K562 (cell line): ENCODE measurements around the gene WBP1. TPM values are rescaled to one million over a fixed set of nuclear protein-coding genes. Genes with fewer than 3 reads are reported as not detected.
A peak's percentile ranks its signal among the peaks of the same experiment; 100 is the strongest.

Experiments
- ATAC-seq: fragments of 200-7000 bp; cut with Tn5 transposase; 3 replicates; pipeline ENCODE4 v1.9.1; 2020; ENCODE audit warnings: moderate library complexity
- BruUV-seq: library from RNA; stranded (reverse); fragments of 400-500 nt; replicated peaks from 2 replicates; lab custom pipeline; 2021; lab: Mats Ljungman, UMichigan
- CTCF ChIA-PET: fragments of 300-600 bp; formaldehyde crosslinking; extraction: SDS; loops from one replicate; lab custom pipeline; 2021; ENCODE audit warnings: low intra/inter-chr PET ratio; lab: Yijun Ruan, JAX
- POLR2A ChIA-PET: fragments of 300-600, 350-650 bp; sonication (Branson Sonifier 250); formaldehyde crosslinking; extraction: SDS; loops from one replicate; lab custom pipeline; 2021; ENCODE audit warnings: antibody characterized with exemption, inconsistent platforms; lab: Yijun Ruan, JAX
- DNase-seq, 4 experiments: peaks; one replicate each; pipeline versions ENCODE4 v3.0.0 to v3.0.0-alpha.2; 2011 to 2018; ENCODE audit warnings: low spot score in 3 of 4, mixed read lengths in 3 of 4; ENCODE audit errors: extremely low read depth in 1 of 4
- FAIRE-seq: peaks from 2 replicates; lab custom pipeline; 2011; peaks lifted over from hg19 to GRCh38; lab: Jason Lieb, UNC
- H2AFZ ChIP-seq: 2 replicates; pipeline ENCODE4 v1.6.0; 2011; ENCODE audit warnings: low read depth, low read length, control low read depth, inconsistent platforms
- H3K27ac ChIP-seq: fragments of 200-600 bp; 3 replicates; pipeline ENCODE4 v1.8.0; 2011; ENCODE audit warnings: low read depth, mild to moderate bottlenecking, control low read depth, inconsistent platforms, low read length, moderate library complexity, mixed read lengths; ENCODE audit errors: extremely low read depth
- H3K27me3 ChIP-seq, 2 experiments: fragments of 300-600 bp in 1 of 2; 2 replicates in 1 of 2; 3 replicates in 1 of 2; pipeline versions ENCODE4 v1.6.0 to v1.8.0; 2011; ENCODE audit warnings: inconsistent platforms in 2 of 2, low read length in 2 of 2, mild to moderate bottlenecking in 1 of 2, mixed read lengths in 1 of 2, moderate library complexity in 1 of 2; ENCODE audit not compliant: control insufficient read depth in 2 of 2, insufficient read depth in 2 of 2
- H3K36me3 ChIP-seq: fragments of 300-600 bp; 3 replicates; pipeline ENCODE4 v1.8.0; 2011; ENCODE audit warnings: mild to moderate bottlenecking, low read length, inconsistent platforms; ENCODE audit not compliant: control insufficient read depth, insufficient read depth
- H3K4me1 ChIP-seq, 2 experiments: fragments of 200-600 bp in 1 of 2; replicated peaks in 1 of 2; 2 replicates in 1 of 2; 3 replicates in 1 of 2; pipeline versions ENCODE4 v1.5.1 to v1.8.0; 2011; ENCODE audit warnings: inconsistent platforms in 2 of 2, low read length in 2 of 2, mild to moderate bottlenecking in 1 of 2, mixed read lengths in 1 of 2, moderate library complexity in 1 of 2; ENCODE audit not compliant: control insufficient read depth in 2 of 2, insufficient read depth in 2 of 2
- H3K4me2 ChIP-seq: 2 replicates; pipeline ENCODE4 v1.6.1; 2011; ENCODE audit warnings: low read length, control low read depth, inconsistent platforms, mixed read lengths; ENCODE audit not compliant: insufficient read depth
- H3K4me3 ChIP-seq: fragments of 200-600 bp; sonication (generic), shearing (Covaris generic); 2 replicates; pipeline ENCODE4 v1.5.1; 2016; ENCODE audit warnings: control low read depth, inconsistent platforms
- H3K79me2 ChIP-seq: fragments of 200-600 bp; 3 replicates; pipeline ENCODE4 v1.8.0; 2011; ENCODE audit warnings: low read length, inconsistent platforms; ENCODE audit not compliant: control insufficient read depth, insufficient read depth
- H3K9ac ChIP-seq, 2 experiments: 2 replicates each; pipeline versions ENCODE4 v1.6.0 to v1.6.1; 2011; ENCODE audit warnings: low read depth in 2 of 2, low read length in 2 of 2, control low read depth in 1 of 2, inconsistent platforms in 1 of 2, mild to moderate bottlenecking in 1 of 2, mixed read lengths in 1 of 2; ENCODE audit not compliant: insufficient read depth in 1 of 2
- H3K9me1 ChIP-seq: one replicate; pipeline ENCODE4 v1.6.0; 2011; ENCODE audit warnings: inconsistent platforms, mild to moderate bottlenecking, low read length, moderate library complexity; ENCODE audit not compliant: control insufficient read depth, insufficient read depth
- H3K9me3 ChIP-seq: replicated peaks from 2 replicates; pipeline ENCODE4 v1.5.1; 2011; ENCODE audit warnings: low read depth, low read length, inconsistent platforms; ENCODE audit not compliant: control insufficient read depth, insufficient read depth
- H4K20me1 ChIP-seq: replicated peaks from 2 replicates; pipeline ENCODE4 v1.6.1; 2011; ENCODE audit warnings: low read length, inconsistent platforms, mixed read lengths; ENCODE audit not compliant: control insufficient read depth, insufficient read depth
- CBX1 ChIP-seq: sonication (generic); IDR thresholded peaks from 2 replicates; pipeline ENCODE4 v1.6.1; 2016; ENCODE audit warnings: antibody characterized with exemption, low read depth, mild to moderate bottlenecking
- CREB1 ChIP-seq, 2 experiments: sonication (generic) in 1 of 2; formaldehyde crosslinking in 1 of 2; IDR thresholded peaks; 2 replicates each; pipeline versions ENCODE4 v1.6.1 to v1.8.0; 2012 to 2022; ENCODE audit warnings: inconsistent platforms in 1 of 2, mild to moderate bottlenecking in 1 of 2, missing genetic modification reagents in 1 of 2, moderate library complexity in 1 of 2
- CTCF ChIP-seq, 3 experiments: IDR thresholded peaks in 2 of 3; conservative IDR thresholded peaks in 1 of 3; 2 replicates each; pipeline ENCODE4 v1.5.1; 2011 to 2012; ENCODE audit warnings: low read length in 3 of 3, mild to moderate bottlenecking in 3 of 3, control low read depth in 2 of 3, improper control_type of control experiment in 1 of 3, inconsistent platforms in 1 of 3, low read depth in 1 of 3, mixed read lengths in 1 of 3, moderate library complexity in 1 of 3; ENCODE audit not compliant: insufficient read depth in 2 of 3
- FOXO4 ChIP-seq: fragments of 450-650 bp; formaldehyde crosslinking; IDR thresholded peaks from 2 replicates; pipeline ENCODE4 v1.4.0; 2020; ENCODE audit warnings: mild to moderate bottlenecking, moderate library complexity
- SIN3B ChIP-seq: fragments of 450-650 bp; IDR thresholded peaks from 2 replicates; pipeline ENCODE4 v1.6.1; 2017; ENCODE audit warnings: low read depth, mild to moderate bottlenecking, moderate library complexity
- ZNF41 ChIP-seq: fragments of 250-450 bp; sonication (Bioruptor Pico); conservative IDR thresholded peaks from 2 replicates; pipeline ENCODE4 v1.4.0; 2020; ENCODE audit warnings: mild to moderate bottlenecking
- ZNF766 ChIP-seq: fragments of 200-800 bp; sonication (Bioruptor generic); conservative IDR thresholded peaks from 2 replicates; pipeline ENCODE4 v1.6.1; 2016; ENCODE audit warnings: missing genetic modification characterization, missing compliant biosample characterization
- WGBS: fragments of 100-300 bp; shearing (Covaris generic); methylation state at CpG from one replicate; pipeline ENCODE4 v1.1.6; 2016; ENCODE audit warnings: low coverage, mixed read lengths; ENCODE audit not compliant: insufficient coverage; ENCODE audit errors: missing lambda C conversion rate; 5-methylcytosine and 5-hydroxymethylcytosine counted together
- in situ Hi-C: fragments of 300-500 bp; cut with MboI; formaldehyde crosslinking; loops from 4 replicates; pipeline ENCODE4 v1.15.0; 2018; ENCODE audit warnings: inconsistent platforms, mixed read lengths
- intact Hi-C: fragments of 100-400 bp; cut with micrococcal nuclease; formaldehyde crosslinking; loops from 2 replicates; pipeline ENCODE4 v1.14.2; 2022
- polyA plus RNA-seq, 8 experiments: library from polyadenylated mRNA; depleted of rRNA in 4 of 8; stranded (reverse) in 5 of 8; unstranded in 3 of 8; fragments of >200 nt; fragmentation: Nextera tagmentation in 2 of 8; fragmentation: Illumina TruSeq in 1 of 8; extraction: Ambion mirVana in 2 of 8; extraction: Trizol in 1 of 8; gene quantifications; 2 replicates each; pipeline versions ENCODE4 v1.2.1 to v1.2.3, GENCODE V29; 2011 to 2014; ENCODE audit warnings: inconsistent platforms in 1 of 8, missing spikeins in 1 of 8
- total RNA-seq, 7 experiments: library from RNA; depleted of rRNA in 6 of 7; stranded (reverse); fragments of >200 nt in 6 of 7; fragmentation: Illumina TruSeq in 2 of 7; extraction: Trizol in 2 of 7; gene quantifications; 2 replicates each; pipeline versions ENCODE4 v1.2.1 to v1.2.3, GENCODE V29; 2011 to 2021; ENCODE audit warnings: low replicate concordance in 1 of 7

Gene WBP1
- total and polyA plus RNA-seq, 9 of the 15 experiments (the other 6 are each of a cell fraction or from before 2014, with no cell fraction given) = 1.9 to 27.7 (median 14.2) TPM

DNA sequence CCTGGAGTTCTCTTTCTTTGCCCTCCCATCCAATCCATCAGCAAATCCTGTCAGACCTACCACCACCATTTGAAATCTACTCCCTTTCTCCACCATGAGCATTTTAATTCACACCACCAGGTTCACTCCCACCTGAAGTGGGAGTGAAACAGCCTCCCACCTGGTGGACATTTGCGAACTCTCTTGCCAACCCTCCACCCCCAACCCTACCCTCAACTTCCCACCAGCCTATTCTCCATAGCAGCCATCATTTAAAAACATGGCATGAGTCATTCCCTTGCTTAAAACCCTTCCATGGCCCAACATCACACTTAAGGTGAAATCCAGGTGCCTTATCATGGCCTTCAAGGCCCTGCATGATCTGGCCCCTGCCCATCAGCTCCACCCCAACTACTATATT, 20.0 kb upstream of the WBP1 start:
- H3K4me3 ChIP-seq = no peak overlapping the region
- no peak overlapping the region for H2AFZ ChIP-seq
- no peaks in the 10 kb centered on the region for H3K9me3 ChIP-seq
- ATAC-seq (no peak), DNase-seq (no peak), FAIRE-seq (peak; percentile 37)
- H3K9me1 ChIP-seq = no peaks in the 10 kb centered on the region
- intact Hi-C loops = no loop called here
- ChIA-PET POLR2A (interaction anchor here (0.8 to 1.2 kb wide), 2 partner anchors 15 to 17 kb away, joined by 3 to 4 read pairs; partner anchors contain the start of gene INO80B), CTCF (no interaction called here)
- BruUV-seq = no TSS peak
- H3K27ac ChIP-seq = no peak overlapping the region
- H3K79me2 ChIP-seq = no peaks in the 10 kb centered on the region
- in situ Hi-C loops = no loop called here
- H3K36me3 ChIP-seq = no peaks in the 10 kb centered on the region
- H4K20me1 ChIP-seq = no peaks in the 10 kb centered on the region
- TF ChIP-seq ZNF41 (CRISPR knock-in tag) (no peak), CTCF (IDR thresholded peaks at IDR 0.05 in 2 of 3, conservative IDR thresholded peaks at IDR 0.05 in 1 of 3; ENCODE audit: insufficient read depth in 2 of 3, low read depth in 1 of 3, low read length in 3 of 3) (0 out of 6 replicates have a peak, but pooled peaks of 1 of the 3 experiments have one; percentile 2), CREB1 (IDR thresholded peaks at IDR 0.05) (no peak), CREB1 (CRISPR knock-in tag; IDR thresholded peaks at IDR 0.05) (no peak), FOXO4 (no peak), ZNF766 (CRISPR knock-in tag) (no peak), CBX1 (no peak), SIN3B (no peak)
- H3K4me1 ChIP-seq = peaks cover 16 to 40% of the 10 kb centered on the region in 2 experiments; a peak in 4 of 5 replicates
- H3K9ac ChIP-seq = no peak overlapping the region
- no peaks in the 10 kb centered on the region for H3K27me3 ChIP-seq
- H3K4me2 ChIP-seq = no peak overlapping the region
- WGBS = 67% methylated on average over 1 of the region's 1 CpG
